GM18519 (cell line): ENCODE results near the gene ACTR3.
"Not testable (repeated sequence)": the region's sequence is repeated elsewhere in the genome, so short reads cannot be mapped to it uniquely, and the experiment has no call there.

ENCODE experiments used
- ATAC-seq: cut with Tn5 transposase; IDR thresholded peaks from one replicate; pipeline ENCODE4 v1.9.1; 2021; ENCODE audit warnings: mild to moderate bottlenecking, moderate library complexity; ENCODE audit not compliant: unreplicated experiment, low FRiP score

The ACTR3 gene

GRCh38 chr2:113899166-113899565 is 9.3 kb downstream of the ACTR3 start:
- ATAC-seq: no peak

- no peak for ATAC-seq
Observed at GRCh38 chr2:113901943-113902342, 12.1 kb downstream of the ACTR3 start.

GRCh38 chr2:113905886-113906285 is 16.0 kb downstream of the ACTR3 start:
- ATAC-seq: no peak

GRCh38 chr2:113906647-113907046 is 16.8 kb downstream of the ACTR3 start:
- no peak for ATAC-seq

- no peak for ATAC-seq
Observed at GRCh38 chr2:113907297-113907696, 17.4 kb downstream of the ACTR3 start.

- no peak for ATAC-seq
Observed at GRCh38 chr2:113910110-113910717, 20.3 kb downstream of the ACTR3 start.

- no peak for ATAC-seq
Observed at GRCh38 chr2:113910967-113911678, 21.2 kb downstream of the ACTR3 start.

GRCh38 chr2:113915082-113915819 is 25.4 kb downstream of the ACTR3 start:
- ATAC-seq: no peak

GRCh38 chr2:113918229-113918628 is 28.3 kb downstream of the ACTR3 start:
- ATAC-seq: no peak

GRCh38 chr2:113920996-113921395 is 31.1 kb downstream of the ACTR3 start:
- ATAC-seq: no peak

GRCh38 chr2:113922335-113922734 is 32.4 kb downstream of the ACTR3 start:
- no peak for ATAC-seq

GRCh38 chr2:113922784-113923183 is 32.9 kb downstream of the ACTR3 start:
- no peak for ATAC-seq

GRCh38 chr2:113925884-113926283 is 36.0 kb downstream of the ACTR3 start:
- no peak for ATAC-seq

GRCh38 chr2:113926314-113926713 is 36.4 kb downstream of the ACTR3 start:
- no peak for ATAC-seq

- no peak for ATAC-seq
Observed at GRCh38 chr2:113930448-113930847, 40.6 kb downstream of the ACTR3 start.

- no peak for ATAC-seq
Observed at GRCh38 chr2:113937501-113937900, 47.6 kb downstream of the ACTR3 start.

GRCh38 chr2:113940891-113941290 is 51.0 kb downstream of the ACTR3 start:
- ATAC-seq: no peak

- ATAC-seq: not testable (repeated sequence)
Observed at GRCh38 chr2:113945784-113946183, 55.9 kb downstream of the ACTR3 start.

GRCh38 chr2:113950906-113951305 is 61.0 kb downstream of the ACTR3 start:
- ATAC-seq: not testable (repeated sequence)

GRCh38 chr2:113961000-113961399 is 71.1 kb downstream of the ACTR3 start:
- no peak for ATAC-seq

- no peak for ATAC-seq
Observed at GRCh38 chr2:113962692-113963480, 73.0 kb downstream of the ACTR3 start.
